Activated CD4-positive, alpha-beta T cell treated with anti-CD3 and anti-CD28 coated beads, Interleukin-2, amount 50 U/mL, for 16 hours (primary cell): ENCODE results near the gene GALNS.
A peak's percentile ranks its signal among the peaks of the same experiment; 100 is the strongest.

Source experiments
- DNase-seq: peaks from one replicate; pipeline ENCODE4 v3.0.0-alpha.2; 2020

Gene GALNS

DNA sequence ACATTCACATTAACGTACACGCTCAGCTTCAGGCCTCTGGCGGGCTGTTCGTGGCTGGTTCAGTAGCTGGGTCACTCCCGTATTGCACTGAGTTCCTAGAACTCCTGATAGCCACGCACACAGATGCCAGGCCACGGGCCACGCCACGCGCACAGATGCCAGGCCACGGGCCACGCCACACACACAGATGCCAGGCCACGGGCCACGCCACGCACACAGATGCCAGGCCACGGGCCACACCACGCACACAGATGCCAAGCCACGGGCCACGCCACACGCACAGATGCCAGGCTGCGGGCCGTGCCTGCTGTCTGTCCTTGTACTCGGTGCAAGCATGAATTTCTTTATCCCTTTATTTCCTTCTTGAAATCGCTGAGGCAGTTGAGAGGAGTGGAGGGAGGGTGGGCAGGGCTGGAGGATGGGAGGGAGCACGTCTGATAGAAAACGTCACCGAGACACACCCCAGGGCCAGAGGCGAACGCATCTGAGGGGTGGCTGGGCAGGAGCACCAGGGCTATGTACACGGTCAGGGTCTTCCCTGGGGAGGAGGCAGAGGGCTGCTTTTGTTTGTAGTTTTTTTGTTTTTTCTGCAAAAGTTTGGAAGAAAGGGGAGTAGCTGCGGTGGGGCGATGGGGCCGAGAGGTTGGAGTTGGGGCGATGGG, 18.3 kb upstream of the GALNS start:
- DNase-seq = no peak

DNA sequence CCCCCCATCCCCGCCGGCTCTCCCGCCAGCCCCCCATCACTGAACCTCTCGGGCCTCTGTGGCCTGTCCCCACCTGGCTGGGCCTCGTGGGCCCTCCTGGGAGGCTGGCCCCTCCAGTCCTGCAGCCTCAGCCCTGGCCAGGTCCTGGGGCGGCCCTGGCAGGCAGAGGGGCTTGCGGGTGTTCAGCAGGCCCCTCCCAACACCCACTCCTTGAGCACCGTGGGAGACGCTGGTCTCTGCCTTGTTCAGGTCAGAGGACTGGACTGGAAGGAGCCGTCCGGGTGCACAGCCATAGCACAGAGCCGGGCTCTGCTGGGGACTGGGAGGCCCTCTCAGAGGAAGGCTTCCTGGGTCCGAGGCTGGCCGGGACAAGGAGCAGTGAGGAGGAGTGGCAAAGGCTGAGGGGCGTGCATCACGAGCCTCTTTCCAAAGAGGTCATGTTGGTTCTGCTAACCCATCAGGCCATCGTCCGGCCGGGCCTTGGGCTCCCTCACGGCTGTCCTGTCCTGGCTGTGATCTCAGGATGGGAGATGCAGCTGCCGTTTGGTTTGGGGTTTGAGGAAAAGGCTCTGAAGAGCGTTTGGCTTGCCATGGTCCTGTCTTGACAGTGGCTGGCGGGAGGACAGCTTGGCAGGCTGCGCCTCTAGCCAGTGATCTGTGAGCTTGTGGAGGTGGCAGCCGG, 16.0 kb upstream of the GALNS start:
- DNase-seq = no peak

DNA sequence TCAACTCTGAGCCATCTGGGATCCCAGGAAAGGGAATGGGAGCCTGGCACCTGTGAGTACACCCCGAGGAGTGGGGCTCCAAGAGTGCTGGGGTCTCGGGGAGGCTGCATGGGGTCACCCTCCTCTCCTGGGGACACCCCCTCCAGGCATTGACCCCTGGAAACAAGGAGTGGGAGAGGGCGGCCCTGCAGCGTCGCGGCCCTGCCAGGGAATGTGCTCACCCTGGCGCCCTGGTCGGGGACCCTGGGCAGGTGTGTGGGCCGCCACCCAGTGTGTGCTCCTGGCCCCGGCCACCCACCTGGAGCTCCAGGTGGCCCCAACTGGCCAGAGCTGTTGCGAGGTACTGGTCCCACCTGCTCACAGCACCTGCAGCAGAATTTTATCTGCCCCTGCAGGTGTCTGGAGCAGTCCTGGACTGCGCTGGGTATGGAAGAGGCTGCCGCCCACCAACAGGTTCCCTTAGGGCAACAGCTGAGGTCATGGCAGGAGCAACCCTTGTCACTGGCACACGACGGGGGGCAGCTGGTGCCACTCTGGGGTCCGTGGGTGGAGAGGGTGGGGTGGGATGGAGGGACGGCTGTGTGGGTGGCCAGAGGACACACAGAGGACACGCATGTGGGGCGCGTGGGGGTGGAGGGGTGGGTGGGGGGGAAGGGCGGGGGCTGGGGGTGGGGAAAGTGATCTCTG, 15.1 kb upstream of the GALNS start:
- no peak for DNase-seq

DNA sequence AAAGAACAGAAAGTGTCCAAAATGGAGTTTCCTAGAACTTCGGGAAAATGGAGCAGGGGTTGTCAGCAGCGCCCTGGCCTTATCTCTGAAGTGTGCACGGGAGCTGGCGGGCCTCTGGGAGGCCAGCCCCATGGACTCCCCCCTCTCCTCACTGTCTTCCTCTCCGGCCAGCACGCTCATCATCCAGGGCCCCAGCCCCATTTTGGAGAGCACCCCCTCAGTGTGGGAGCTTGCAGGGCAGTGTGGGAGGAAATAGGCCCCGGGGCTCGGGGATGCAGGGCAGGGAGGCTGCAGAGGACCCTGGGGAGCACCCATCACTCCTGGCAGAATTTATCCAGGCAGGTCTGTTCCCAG, 14.6 kb upstream of the GALNS start:
- no peak for DNase-seq

DNA sequence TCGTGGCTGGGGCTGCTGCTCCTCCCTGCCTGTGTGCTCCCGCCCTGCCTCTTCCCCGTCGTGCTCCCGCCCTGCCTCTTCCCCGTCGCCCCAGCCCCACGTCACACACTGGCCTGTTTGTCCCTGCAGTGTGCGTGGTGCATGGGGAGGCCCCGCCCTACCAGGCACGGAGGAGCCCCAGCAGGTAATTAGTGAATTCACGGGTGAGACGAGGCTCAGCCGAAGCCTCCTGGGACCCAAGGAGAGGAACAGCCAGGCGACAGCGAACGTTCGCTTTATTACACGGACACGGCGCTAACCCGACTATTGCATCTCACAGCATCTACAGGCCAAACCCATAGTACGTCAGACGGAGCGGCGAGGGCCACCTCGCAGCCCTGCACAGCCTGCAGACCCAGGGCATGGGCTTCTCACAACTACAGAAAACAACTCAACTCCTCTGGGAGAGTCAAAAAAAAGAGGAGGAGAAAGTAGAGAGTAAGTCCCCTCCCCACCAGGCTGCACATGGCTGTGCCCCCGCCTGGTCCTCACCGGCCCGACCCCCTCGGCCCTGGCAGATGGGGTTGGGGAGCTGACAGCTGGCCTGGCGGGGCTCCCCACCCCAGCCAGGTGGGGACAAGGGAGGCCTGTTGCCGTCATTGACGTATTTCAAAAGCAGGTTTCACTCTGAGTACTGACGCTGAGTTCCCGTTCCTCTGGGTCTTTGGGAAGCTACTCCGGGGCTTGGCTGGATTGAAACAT, 14.0 kb upstream of the GALNS start:
- no peak for DNase-seq

DNA sequence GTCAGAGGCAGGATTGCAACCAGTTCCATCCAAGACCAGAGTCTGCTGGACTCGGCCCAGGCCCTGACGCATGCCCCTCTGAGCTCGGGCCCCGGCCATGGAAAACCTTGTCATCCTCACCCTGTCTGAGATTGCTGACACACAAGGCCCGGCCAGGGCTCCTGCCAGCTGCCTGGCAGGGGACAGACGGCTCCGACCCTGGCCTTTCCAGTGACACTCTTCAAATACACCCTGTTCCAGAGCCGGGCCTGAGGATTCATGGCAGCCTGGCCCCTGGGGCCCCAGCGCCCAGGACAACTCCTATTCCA, 12.9 kb upstream of the GALNS start:
- no peak for DNase-seq

DNA sequence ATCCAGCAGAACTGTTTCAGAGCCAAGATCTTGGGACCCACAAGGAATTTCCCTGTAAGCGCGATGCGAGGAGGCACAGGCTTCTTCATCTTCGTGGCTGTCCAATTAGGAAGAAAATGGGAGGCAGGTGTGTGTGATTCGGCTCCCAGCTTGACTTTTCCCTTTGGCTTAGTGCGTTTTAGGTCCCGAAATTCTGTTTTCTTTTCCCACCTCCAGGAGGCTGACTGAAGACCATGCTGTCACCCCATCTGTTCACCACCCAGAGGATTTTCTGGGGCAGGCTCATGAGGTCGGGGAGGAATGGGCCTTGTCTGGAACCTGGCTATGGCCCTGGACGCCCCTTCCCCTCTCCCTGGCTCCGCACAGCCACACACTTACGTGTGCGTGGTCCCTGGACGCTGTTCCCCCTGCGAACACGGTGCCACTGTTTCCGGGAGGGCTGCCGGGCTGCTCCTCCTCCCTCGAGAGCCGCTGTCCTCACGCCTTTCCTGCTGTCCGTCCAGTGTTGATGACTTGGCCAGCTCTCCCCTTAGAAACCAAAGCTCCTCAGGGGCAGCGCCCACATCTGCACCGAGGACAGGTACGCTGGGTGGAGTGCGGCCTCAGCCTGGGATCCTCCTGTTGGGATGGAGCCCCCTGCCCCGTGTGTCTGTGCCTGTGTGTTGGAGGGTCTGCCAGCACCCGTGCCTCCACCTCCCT, 12.4 kb upstream of the GALNS start:
- DNase-seq = no peak

DNA sequence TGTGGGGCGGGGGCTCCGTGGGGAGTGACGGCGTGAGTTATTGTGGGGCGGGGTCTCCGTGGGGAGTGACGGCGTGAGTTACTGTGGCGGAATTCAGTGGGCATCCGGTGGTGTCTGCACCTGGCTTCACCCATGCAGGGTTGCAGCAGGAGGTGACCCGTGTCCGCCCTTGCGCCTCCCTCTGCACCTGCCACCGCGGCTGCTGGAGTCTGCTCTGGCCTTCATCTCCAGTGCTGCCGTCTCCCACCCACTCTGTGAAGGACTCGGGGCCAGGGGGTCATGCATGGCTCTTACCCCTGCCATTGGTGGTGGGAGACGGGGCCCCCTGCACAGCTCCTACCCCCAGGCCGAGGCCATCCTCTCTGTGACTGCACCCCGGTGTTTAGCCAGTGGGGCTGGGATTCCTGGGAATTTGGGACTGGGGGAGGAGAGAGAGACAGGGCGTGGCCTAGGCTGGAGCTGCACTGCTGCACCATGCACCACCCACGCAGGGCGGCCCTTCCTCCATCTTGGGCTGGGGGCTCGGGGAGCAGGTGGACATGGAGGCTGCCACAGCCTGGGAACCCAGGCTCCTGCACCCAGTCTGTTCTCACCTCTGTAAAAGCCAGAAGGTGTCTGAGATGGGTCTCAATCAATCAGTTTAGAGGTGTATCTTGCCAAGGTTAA, 11.0 kb upstream of the GALNS start:
- no peak for DNase-seq

DNA sequence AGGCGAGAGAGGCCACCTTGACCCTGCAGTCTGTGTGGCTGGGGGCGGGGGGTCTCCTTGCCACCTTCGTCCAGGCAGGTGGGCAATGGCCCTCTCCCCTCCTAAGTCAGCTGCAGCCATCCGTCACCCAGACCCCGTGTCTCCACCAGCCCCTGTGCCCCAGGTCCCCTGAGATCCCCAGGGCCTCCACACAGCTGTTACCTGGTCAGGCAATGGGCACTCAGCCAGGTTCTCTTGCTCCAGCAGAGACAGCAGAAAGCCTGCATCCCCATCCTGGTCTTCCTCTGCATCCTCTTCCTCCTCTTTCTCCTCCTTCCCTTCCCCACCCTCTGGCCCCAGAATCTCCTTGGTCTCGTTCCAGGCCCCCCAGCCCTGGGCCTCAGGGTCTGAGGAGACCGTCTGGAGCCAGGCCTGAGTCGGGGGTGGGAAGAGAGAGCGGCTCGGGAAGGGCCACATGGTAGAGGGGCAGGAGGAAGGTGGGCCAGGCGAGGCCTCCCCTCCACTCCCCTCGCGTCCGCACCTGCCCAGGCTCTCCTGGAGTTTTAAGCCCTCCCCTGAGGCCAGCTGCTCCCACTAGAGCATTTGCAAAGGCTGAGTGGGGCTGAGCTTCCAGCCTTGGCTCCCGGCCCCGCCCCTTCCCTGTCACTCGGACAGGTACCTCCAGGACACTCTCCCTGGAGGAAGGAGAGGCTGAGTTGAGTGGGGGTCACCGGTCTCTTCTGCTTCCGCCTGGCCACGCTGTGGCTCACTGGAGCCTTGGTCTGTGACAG, 9.6 kb upstream of the GALNS start, which contains the start of gene PABPN1L:
Gene PABPN1L (minus strand): TSS at position 510 of the 770 bp plus-strand sequence. CDS start 54 bp downstream, at position 456.
- DNase-seq = no peak

DNA sequence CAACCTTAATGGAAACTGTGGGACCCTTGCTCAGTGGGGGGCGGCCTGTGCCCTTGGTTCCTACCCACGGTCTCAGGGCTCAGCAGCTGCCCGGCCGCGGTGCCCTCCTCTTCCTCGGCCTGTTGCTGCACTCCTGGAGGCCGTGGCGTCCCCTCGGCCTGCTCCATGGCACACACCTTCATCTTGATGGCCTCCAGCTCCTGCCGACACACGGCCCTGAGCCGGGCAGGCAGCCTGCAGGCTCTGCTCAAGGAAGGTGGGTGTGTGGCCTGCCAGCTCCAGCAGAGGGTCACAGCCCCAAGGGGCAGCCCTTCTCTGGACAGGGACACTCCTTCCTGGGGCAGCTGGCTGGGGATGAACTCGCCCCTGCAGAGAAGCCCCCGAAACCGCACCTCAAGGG, 9.0 kb upstream of the GALNS start:
- no peak for DNase-seq

DNA sequence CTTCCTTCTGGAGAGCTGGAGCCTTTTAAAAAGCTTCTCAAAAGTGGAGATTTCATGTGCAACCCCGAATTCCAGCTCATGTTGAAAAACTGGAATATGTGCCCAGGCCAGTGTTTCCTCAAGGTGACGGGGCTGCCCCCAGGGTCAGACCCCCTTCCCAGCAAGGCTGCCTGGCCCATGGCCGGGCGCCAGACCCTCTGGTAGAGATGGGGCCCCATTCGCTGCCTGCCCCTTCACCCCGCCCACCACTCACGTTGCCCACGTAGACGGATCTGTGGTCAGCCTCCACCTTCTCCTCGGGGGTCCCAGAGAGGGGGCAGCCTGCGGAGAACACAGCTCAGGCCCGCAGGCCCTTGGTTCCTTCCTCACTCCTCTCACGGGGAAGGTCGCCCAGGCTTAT, 8.6 kb upstream of the GALNS start:
- DNase-seq = no peak

DNA sequence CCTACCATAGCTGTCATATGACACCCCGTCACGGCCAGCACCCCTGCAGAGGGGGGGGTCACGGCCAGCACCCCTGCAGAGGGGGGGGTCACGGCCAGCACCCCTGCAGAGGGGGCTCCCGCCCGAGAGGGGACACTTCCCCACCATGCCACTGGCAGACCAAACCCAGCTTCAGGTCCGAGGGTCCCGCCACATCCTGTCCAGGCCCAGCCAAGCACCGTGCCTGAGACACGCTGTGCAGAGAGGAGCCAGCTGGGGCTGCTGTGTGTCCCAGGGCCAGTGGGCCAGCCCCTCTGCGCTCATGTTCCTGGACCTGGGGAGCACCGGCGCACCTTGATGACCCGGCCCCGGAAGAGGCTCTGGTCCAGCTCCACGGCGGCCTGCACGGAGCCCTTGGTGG, 7.8 kb upstream of the GALNS start:
- DNase-seq = no peak

DNA sequence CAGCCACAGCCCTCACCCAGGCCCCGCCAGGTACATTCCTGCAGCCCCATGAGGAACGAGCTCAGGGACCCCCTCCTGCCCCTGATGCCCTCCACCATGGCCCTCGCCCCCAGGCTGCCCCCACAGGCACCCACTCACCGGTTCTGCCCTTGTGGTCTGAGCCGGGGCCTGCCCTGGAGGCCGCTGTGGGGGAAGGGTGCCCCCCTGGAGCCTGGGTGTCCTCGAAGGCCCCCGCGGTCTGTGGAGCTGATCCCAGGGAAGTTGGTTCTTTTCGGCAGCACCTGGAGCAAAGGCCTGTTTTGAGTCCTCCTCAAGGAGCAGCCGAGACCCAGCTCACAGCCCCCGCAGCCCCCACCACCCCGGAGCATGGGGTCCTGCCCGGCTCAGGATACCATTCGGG, 7.4 kb upstream of the GALNS start:
- no peak for DNase-seq

DNA sequence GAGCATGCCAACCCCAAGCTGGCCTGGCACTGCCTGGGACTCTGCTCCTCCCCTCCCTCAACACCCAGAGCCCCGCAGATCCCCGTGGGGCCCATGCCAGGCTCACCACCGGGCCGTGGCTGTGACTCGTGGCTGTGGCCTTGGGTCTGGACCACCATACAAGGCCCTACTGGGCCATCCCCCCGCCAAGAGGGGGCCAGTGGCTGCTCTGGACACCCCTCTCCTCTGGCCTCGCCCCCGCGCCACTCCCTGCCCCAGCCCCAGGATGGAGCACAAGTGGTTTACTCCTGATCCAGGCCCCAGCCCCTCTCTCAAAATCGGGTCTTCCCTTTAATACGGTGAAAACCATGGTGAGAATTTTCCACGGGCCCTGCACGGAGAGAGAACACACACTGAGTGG, 6.7 kb upstream of the GALNS start:
- no peak for DNase-seq

DNA sequence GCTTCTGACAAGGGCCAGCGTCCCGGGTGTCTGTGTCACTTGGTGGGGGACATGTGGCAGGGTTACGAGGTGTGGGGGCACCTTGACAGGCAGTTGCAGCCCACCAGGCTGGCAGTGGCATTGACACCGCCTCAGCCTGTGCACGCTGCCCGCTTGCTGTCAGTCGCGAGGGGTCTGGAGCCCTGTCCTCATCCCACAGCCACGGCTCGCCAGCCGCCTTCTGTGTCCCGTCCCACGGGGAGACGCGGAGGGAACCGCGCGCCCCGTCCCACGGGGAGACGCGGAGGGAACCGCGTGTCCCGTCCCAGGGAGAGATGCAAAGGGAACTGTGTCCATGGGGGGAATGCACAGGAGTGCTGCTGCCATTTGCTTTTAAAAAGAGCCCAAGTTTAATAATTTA, 6.2 kb upstream of the GALNS start:
- no peak for DNase-seq

DNA sequence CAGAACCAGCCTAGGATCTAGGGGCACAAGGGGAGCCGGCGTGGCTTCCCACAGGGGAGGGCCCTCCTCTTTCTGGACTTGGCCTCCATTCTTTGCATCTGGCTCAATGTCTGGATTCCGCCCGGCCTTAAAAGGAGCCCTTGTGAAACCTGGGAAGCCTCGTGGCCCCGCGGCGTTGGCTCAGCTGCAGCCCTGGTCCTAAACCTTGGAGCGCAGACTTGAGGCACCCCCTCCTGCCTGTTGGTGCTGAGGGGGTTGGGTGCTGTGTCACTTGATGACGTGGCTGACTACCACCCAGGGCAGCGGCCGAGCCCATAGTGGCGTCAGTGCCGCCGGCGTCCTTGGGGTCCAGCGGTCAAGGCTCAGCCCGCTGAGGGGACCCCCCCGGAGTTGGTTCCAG, 4.6 kb upstream of the GALNS start:
- DNase-seq = no peak

DNA sequence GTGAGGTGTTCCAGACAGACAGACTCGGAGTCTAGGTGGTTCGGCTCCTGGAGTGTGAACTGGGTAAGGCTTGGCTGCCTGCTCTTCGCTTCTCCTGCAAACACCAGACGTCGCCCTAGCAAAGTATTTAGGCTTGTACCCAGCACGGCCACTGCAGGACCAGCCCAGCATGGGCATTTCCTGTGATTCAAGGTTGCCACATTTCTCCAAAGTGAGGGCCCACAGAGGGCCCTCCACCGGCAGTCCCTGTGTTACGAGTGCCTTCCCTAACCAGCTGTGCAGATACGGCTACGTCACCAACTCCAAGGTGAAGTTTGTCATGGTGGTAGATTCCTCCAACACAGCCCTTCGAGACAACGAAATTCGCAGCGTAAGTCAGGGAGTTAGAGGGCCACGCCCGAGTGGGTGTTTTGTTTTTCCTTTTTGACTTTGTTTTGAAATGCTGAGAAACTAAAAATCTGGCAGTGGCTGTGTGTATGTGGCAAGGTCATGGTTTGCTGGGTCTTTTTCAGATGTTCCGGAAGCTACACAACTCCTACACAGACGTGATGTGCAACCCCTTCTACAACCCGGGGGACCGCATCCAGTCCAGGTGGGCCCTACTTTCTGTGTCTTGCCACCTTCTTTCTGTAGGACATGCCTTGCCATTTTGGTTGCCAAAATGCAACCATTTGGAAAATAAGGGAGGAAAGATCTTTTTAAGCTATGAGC, 2.8 kb upstream of the GALNS start:
- no peak for DNase-seq

DNA sequence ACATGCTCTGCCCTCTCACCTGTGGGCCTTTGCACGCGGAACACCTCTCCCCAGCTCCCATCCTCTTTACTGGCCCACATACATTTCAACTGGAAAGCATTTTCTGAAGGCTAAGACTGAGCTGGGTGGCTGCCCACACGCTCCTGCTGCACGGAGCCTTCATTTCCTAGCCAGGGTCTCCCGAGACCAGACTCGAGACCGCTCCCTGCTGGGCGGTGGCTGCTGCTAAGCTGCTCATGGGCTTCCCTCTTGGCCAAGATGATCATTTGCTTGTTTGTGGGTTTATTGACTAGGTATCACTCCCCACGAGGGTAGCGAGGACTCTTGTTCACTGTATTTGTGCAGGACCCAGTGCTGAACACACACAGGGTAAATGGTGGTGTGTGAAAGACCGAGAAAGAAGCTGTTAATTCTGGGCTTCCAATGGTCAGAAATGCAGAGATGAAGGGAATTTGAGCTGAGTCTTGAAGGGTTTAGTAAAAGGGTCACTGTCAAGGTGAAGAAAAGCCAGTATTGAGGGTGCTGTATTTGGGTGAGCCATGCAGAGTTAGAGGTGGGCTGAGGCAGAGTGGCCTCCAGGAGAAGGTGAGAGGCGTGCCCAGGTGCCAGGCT, 1.1 kb upstream of the GALNS start:
- peak; percentile 83 for DNase-seq

DNA sequence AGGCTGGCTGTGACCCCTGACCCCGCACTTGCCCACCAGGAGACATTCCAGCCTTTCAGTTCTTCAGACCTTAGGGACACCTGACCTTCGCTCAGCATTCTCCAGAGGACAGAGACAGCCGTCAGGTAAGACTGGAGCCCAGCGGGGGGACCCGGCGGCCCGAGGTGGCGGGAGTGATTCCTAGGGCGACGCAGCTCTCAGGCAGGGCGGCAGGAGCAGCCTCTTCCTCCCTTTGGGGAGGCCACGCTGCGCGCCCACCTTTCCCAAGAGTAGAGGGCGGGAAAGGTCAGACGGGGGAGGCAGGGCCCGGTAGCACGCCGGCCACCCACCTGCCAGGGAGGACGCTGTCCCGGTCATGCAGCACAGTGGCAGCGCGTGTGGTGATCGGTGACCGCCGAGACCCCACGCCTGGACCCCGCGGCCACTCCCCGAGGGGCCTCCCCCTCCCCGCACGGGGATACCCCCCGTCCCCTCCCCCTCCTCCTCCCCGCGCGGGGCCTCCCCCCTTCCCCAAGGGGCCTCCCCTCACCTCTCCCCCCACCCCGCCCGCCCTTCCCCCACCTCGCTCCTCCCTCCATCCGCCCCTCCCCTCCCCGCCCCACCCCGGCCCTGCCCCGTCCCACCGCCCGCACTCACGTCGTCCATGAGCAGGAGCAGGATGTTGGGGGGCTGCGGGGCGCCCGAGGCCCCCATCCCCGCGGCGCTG, 472 bp downstream of the GALNS start:
- no peak for DNase-seq

DNA sequence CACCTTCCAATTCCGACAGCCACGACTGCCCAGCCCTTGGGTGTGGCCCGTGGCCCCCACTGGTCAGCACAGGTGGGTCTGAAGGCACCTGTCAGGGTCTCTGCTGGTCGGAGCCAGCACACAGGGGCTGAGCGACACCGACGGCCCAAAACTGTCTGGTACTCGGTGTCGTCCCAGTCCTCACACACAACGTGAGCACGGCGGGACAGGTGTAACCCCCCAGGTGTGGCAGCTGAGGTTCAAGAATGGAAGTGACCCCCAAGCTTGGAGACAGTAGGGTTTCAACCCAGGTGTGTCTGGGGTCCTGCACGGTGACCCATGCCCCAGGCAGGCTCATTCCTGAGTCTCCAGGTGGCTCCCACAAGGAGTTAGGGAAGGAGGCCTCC, 1.0 kb downstream of the GALNS start:
- DNase-seq = no peak
